Tibial artery (tissue), 4 donors: Measurements from ENCODE around the gene C4A.
A peak's percentile ranks its signal among the peaks of the same experiment; 100 is the strongest.

Experiments
- DNase-seq, 2 donors: peaks; one replicate each; pipeline ENCODE4 v3.0.0-alpha.2; 2019
- H3K27ac ChIP-seq, 2 donors: fragments of 200-600 bp; sonication (generic) in 1 of 2; 1 replicate in 1 of 2; 2 replicates in 1 of 2; pipeline ENCODE4 v1.5.1; 2018 to 2019; ENCODE audit warnings: mild to moderate bottlenecking in 1 of 2
- H3K27me3 ChIP-seq, 2 donors: fragments of 200-600 bp; sonication (generic) in 1 of 2; one replicate each; pipeline versions ENCODE4 v1.5.1 to v1.6.0; 2016 to 2019
- H3K36me3 ChIP-seq, 3 donors: fragments of 200-600 bp; sonication (generic) in 2 of 3; one replicate each; pipeline ENCODE4 v1.5.1; 2016 to 2019; ENCODE audit warnings: mild to moderate bottlenecking in 2 of 3
- H3K4me1 ChIP-seq, 4 donors: fragments of 200-600 bp; sonication (generic) in 2 of 4; 1 replicate in 3 of 4; 2 replicates in 1 of 4; pipeline ENCODE4 v1.5.1; 2016 to 2019
- H3K4me3 ChIP-seq, 2 donors: fragments of 200-600 bp; sonication (generic) in 1 of 2; 1 replicate in 1 of 2; 2 replicates in 1 of 2; pipeline ENCODE4 v1.5.1; 2018 to 2019; ENCODE audit warnings: mild to moderate bottlenecking in 2 of 2
- H3K9me3 ChIP-seq, 3 donors: fragments of 200-600 bp; sonication (generic) in 1 of 3; one replicate each; pipeline ENCODE4 v1.5.1; 2016 to 2019
- CTCF ChIP-seq, 2 experiments: fragments of 200-600 bp in 1 of 2; fragments of 450-650 bp in 1 of 2; IDR thresholded peaks; one replicate each; pipeline ENCODE4 v1.5.1; 2017 to 2019; ENCODE audit warnings: antibody characterized with exemption in 2 of 2, mild to moderate bottlenecking in 1 of 2, moderate library complexity in 1 of 2
- intact Hi-C: fragments of 100-400 bp; cut with DNase I; formaldehyde crosslinking; loops from one replicate; pipeline ENCODE4 v1.15.0; 2023; ENCODE audit warnings: low total_unique reads

The C4A gene

GRCh38 chr6:31968326-31968725, 13.5 kb upstream of the C4A start:
- no peak for TF ChIP-seq CTCF (IDR thresholded peaks at IDR 0.05)
- H3K36me3 ChIP-seq = peaks cover 40 to 74% (median 68%) of the 10 kb centered on the region in 3 donors
- H3K27ac ChIP-seq = no peak overlapping the region
- no peaks in the 10 kb centered on the region for H3K27me3 ChIP-seq
- intact Hi-C loops = no loop called here
- H3K4me1 ChIP-seq = peaks cover 0 to 29% (median 23%) of the 10 kb centered on the region in 4 donors
- peak in 1 of 2 donors; percentile 9 for DNase-seq
- no peaks in the 10 kb centered on the region for H3K9me3 ChIP-seq
- H3K4me3 ChIP-seq = no peak overlapping the region

GRCh38 chr6:31968791-31969711, 12.8 kb upstream of the C4A start:
- TF ChIP-seq CTCF (IDR thresholded peaks at IDR 0.05) = no peak
- Histone ChIP-seq H3K4me1 (peaks cover 0 to 35% (median 28%) of the 10 kb centered on the region in 4 donors), H3K9me3 (no peaks in the 10 kb centered on the region), H3K27ac (no peak overlapping the region), H3K27me3 (no peaks in the 10 kb centered on the region), H3K36me3 (peaks cover 32 to 67% (median 61%) of the 10 kb centered on the region in 3 donors), H3K4me3 (no peak overlapping the region)
- DNase-seq = peak in 1 of 2 donors; percentile 63
- intact Hi-C loops = no loop called here

GRCh38 chr6:31969712-31970603, 11.9 kb upstream of the C4A start:
- Histone ChIP-seq H3K9me3 (no peaks in the 10 kb centered on the region), H3K4me1 (peaks cover 0 to 36% (median 28%) of the 10 kb centered on the region in 4 donors), H3K27me3 (no peaks in the 10 kb centered on the region), H3K27ac (peak overlapping the region; percentile 93 to 95), H3K4me3 (no peak overlapping the region), H3K36me3 (peaks cover 24 to 58% (median 52%) of the 10 kb centered on the region in 3 donors)
- intact Hi-C loops = no loop called here
- no peak for DNase-seq
- no peak for TF ChIP-seq CTCF (IDR thresholded peaks at IDR 0.05)

GRCh38 chr6:31970604-31971271, 11.1 kb upstream of the C4A start:
- no peak for DNase-seq
- H3K4me3 ChIP-seq = peak overlapping the region; percentile 72 to 75
- intact Hi-C loops = no loop called here
- no peaks in the 10 kb centered on the region for H3K27me3 ChIP-seq
- peaks cover 20 to 50% (median 44%) of the 10 kb centered on the region in 3 donors for H3K36me3 ChIP-seq
- TF ChIP-seq CTCF (IDR thresholded peaks at IDR 0.05) = no peak
- no peaks in the 10 kb centered on the region for H3K9me3 ChIP-seq
- H3K27ac ChIP-seq = peak overlapping the region; percentile 93 to 95
- H3K4me1 ChIP-seq = peaks cover 0 to 36% (median 28%) of the 10 kb centered on the region in 4 donors
